Trophoblast cell (in vitro differentiated cells and primary cell): ENCODE data around the gene NPTX1.

Experiments
- DNase-seq, 2 donors: peaks; one replicate each; pipeline ENCODE4 v3.0.0-alpha.2; 2016
- H2AFZ ChIP-seq: 2 replicates; pipeline ENCODE4 v1.6.1; 2013; ENCODE audit warnings: low read length, moderate library complexity, mild to moderate bottlenecking; ENCODE audit not compliant: insufficient read depth, poor library complexity
- H2AK5ac ChIP-seq: 2 replicates; pipeline ENCODE4 v1.6.1; 2013; ENCODE audit warnings: mild to moderate bottlenecking, low read length
- H2BK120ac ChIP-seq: 2 replicates; pipeline ENCODE4 v1.6.1; 2013; ENCODE audit warnings: low read length, mild to moderate bottlenecking, moderate library complexity; ENCODE audit not compliant: insufficient read depth, poor library complexity
- H2BK12ac ChIP-seq: 2 replicates; pipeline ENCODE4 v1.6.1; 2013; ENCODE audit warnings: mild to moderate bottlenecking, low read length, moderate library complexity
- H2BK5ac ChIP-seq: 2 replicates; pipeline ENCODE4 v1.6.1; 2013; ENCODE audit warnings: low read length, low read depth, moderate library complexity, mild to moderate bottlenecking; ENCODE audit not compliant: poor library complexity
- H3K14ac ChIP-seq: 2 replicates; pipeline ENCODE4 v1.6.1; 2013; ENCODE audit warnings: mild to moderate bottlenecking, low read length
- H3K18ac ChIP-seq: 2 replicates; pipeline ENCODE4 v1.6.1; 2013; ENCODE audit warnings: mild to moderate bottlenecking, low read length
- H3K23ac ChIP-seq: 2 replicates; pipeline ENCODE4 v1.6.1; 2013; ENCODE audit warnings: low read length
- H3K27ac ChIP-seq: 2 replicates; pipeline ENCODE4 v1.5.1; 2013; ENCODE audit warnings: low read depth, mild to moderate bottlenecking, inconsistent platforms, low read length, moderate library complexity
- H3K27me3 ChIP-seq: 2 replicates; pipeline ENCODE4 v1.6.1; 2013; ENCODE audit warnings: inconsistent platforms, mild to moderate bottlenecking, low read length, moderate library complexity; ENCODE audit not compliant: insufficient read depth
- H3K36me3 ChIP-seq, 2 experiments: 1 replicate in 1 of 2; 2 replicates in 1 of 2; pipeline ENCODE4 v1.6.1; 2013; ENCODE audit warnings: low read length in 2 of 2, mild to moderate bottlenecking in 2 of 2, moderate library complexity in 1 of 2; ENCODE audit not compliant: insufficient read depth in 2 of 2, control insufficient read depth in 1 of 2
- H3K4ac ChIP-seq: 2 replicates; pipeline ENCODE4 v1.6.1; 2013; ENCODE audit warnings: low read depth, mild to moderate bottlenecking, low read length, moderate library complexity
- H3K4me1 ChIP-seq, 2 experiments: 1 replicate in 1 of 2; 2 replicates in 1 of 2; pipeline ENCODE4 v1.6.1; 2013; ENCODE audit warnings: low read length in 2 of 2, mild to moderate bottlenecking in 2 of 2, moderate library complexity in 1 of 2; ENCODE audit not compliant: insufficient read depth in 2 of 2, control insufficient read depth in 1 of 2
- H3K4me2 ChIP-seq: 2 replicates; pipeline ENCODE4 v1.6.1; 2013; ENCODE audit warnings: inconsistent platforms, mild to moderate bottlenecking, low read length, moderate library complexity
- H3K4me3 ChIP-seq: 2 replicates; pipeline ENCODE4 v1.5.1; 2013; ENCODE audit warnings: mild to moderate bottlenecking, low read depth, low read length, inconsistent platforms
- H3K79me1 ChIP-seq: one replicate; pipeline ENCODE4 v1.6.1; 2013; ENCODE audit warnings: low read length
- H3K79me2 ChIP-seq: 2 replicates; pipeline ENCODE4 v1.6.1; 2013; ENCODE audit warnings: low read length, mild to moderate bottlenecking; ENCODE audit not compliant: control insufficient read depth, insufficient read depth, poor library complexity
- H3K9ac ChIP-seq: 2 replicates; pipeline ENCODE4 v1.6.1; 2013; ENCODE audit warnings: mild to moderate bottlenecking, low read length
- H3K9me3 ChIP-seq: 2 replicates; pipeline ENCODE4 v1.6.1; 2013; ENCODE audit warnings: low read depth, mild to moderate bottlenecking, control low read depth, inconsistent platforms, low read length; ENCODE audit not compliant: insufficient read depth
- H4K12ac ChIP-seq: 2 replicates; pipeline ENCODE4 v1.6.1; 2013; ENCODE audit warnings: low read depth, mild to moderate bottlenecking, low read length, moderate library complexity
- H4K8ac ChIP-seq: 2 replicates; pipeline ENCODE4 v1.6.1; 2013; ENCODE audit warnings: low read depth, mild to moderate bottlenecking, low read length, moderate library complexity
- H4K91ac ChIP-seq: one replicate; pipeline ENCODE4 v1.6.1; 2013; ENCODE audit warnings: low read depth, mild to moderate bottlenecking, low read length, moderate library complexity
- whole genome bisulfite sequencing: extraction: QIAGEN DNeasy Blood & Tissue Kit; methylation state at CpG from one replicate; pipeline ENCODE4 v1.1.7; 2013; ENCODE audit warnings: missing lambda C conversion rate; ENCODE audit not compliant: insufficient read length, insufficient coverage; ENCODE audit errors: extremely low coverage; 5-methylcytosine and 5-hydroxymethylcytosine counted together

The NPTX1 gene

DNA sequence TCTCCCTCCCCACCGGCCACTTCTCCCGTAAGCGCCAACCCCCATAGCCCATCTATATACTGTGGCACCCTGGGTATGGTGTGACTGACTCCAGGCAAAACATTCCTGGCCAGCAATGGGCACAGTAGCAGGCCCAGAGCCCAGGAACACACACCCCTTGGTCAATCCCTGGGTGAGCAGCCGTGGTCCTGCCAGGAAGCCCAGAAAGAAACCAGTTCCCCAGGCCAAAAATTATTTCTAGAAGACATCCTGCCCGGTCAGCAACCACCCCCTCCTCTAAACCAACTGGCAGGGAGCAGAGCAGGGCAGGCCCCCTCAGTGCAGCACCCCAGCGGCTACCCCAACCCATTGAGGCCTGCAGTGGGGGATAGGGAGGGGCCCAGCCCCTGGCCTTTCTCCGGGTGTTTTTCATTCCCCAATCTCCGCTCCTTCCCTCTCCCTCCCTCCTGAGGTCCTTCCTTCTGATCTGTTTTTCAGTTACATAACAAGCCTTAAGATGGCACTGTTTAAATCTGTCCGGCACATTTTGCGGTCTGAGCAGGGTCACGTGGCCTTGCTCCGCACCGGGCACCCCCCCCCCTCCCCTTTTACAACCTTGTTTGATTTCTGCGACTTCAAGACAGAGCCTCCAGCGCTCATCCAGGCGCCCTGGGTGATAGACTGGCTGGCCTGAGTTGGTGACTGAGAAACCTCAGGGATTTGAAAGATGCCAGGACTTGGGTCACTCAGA is 2.0 kb downstream of the NPTX1 start:
- DNase-seq = no peak
- Histone ChIP-seq H4K8ac (no peak overlapping the region), H3K27me3 (peaks cover 67% of the 10 kb centered on the region), H3K18ac (no peak overlapping the region), H3K23ac (no peak overlapping the region), H3K4me1 (peaks cover 3 to 4% of the 10 kb centered on the region in 2 experiments), H3K4ac (no peak overlapping the region), H2AFZ (no peak overlapping the region), H3K4me2 (no peak overlapping the region), H3K27ac (no peak overlapping the region), H2AK5ac (no peak overlapping the region), H2BK5ac (no peak overlapping the region), H3K9ac (no peak overlapping the region), H4K91ac (no peak overlapping the region), H3K4me3 (no peak overlapping the region), H3K9me3 (peaks cover 9% of the 10 kb centered on the region), H4K12ac (no peak overlapping the region), H2BK12ac (no peak overlapping the region), H3K79me2 (no peaks in the 10 kb centered on the region), H3K14ac (no peak overlapping the region), H2BK120ac (no peak overlapping the region), H3K79me1 (no peaks in the 10 kb centered on the region), H3K36me3 (no peaks in the 10 kb centered on the region)
- no CpG with 5 or more reads among the region's 16 CpGs for WGBS

DNA sequence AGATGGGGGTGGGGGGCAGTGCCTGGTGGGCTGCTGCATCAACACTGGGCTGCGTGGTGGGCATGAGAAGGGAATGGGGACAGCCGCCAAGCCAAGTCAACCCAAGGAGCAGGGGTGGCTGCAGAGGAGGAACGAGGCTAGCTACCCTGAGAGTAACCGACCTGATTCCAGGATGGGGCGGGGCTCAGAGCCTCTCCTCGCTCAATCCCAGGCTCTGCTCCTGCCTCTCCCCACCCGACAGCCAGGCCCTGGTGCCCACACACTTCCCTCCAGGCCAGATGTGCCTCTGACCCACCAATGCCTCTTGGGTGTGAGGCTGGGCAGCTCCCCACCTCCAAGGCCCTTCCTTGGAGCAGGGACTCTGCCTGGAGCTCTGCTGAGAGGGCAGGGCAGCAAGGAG is 2.7 kb downstream of the NPTX1 start:
- H3K18ac ChIP-seq = no peak overlapping the region
- WGBS = no CpG with 5 or more reads among the region's 7 CpGs
- H2BK12ac ChIP-seq = no peak overlapping the region
- no peak overlapping the region for H3K14ac ChIP-seq
- no peak overlapping the region for H2AK5ac ChIP-seq
- H4K8ac ChIP-seq = no peak overlapping the region
- H3K79me1 ChIP-seq = no peaks in the 10 kb centered on the region
- H3K27me3 ChIP-seq = peaks cover 60% of the 10 kb centered on the region
- H3K4me2 ChIP-seq = no peak overlapping the region
- H3K36me3 ChIP-seq = no peaks in the 10 kb centered on the region
- peaks cover 3 to 4% of the 10 kb centered on the region in 2 experiments for H3K4me1 ChIP-seq
- peaks cover 7% of the 10 kb centered on the region for H3K9me3 ChIP-seq
- H2BK120ac ChIP-seq = no peak overlapping the region
- no peak overlapping the region for H3K23ac ChIP-seq
- no peak overlapping the region for H4K12ac ChIP-seq
- H3K9ac ChIP-seq = no peak overlapping the region
- H2AFZ ChIP-seq = no peak overlapping the region
- H3K4ac ChIP-seq = no peak overlapping the region
- no peak for DNase-seq
- H2BK5ac ChIP-seq = no peak overlapping the region
- no peaks in the 10 kb centered on the region for H3K79me2 ChIP-seq
- no peak overlapping the region for H3K27ac ChIP-seq
- no peak overlapping the region for H4K91ac ChIP-seq
- H3K4me3 ChIP-seq = no peak overlapping the region

DNA sequence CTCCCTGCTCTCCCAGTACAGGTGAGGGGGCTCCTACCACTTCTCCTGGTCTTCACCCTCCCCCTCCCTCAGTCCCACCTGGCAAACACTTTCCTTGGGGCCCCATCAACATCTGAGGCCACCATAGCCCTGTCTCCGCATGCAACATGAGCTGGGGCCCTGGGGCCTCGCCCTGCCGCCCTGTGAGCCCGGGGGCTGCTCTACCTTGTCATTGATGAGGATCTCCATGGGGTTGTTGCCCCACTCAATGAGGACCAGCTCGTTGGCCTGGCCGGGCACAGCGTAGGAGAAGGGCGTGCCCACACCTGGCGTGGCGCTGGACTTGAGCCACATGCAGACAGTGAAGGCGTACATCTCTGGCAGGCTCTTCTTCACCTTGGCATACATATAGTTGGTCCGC is 3.4 kb downstream of the NPTX1 start:
- H3K23ac ChIP-seq = no peak overlapping the region
- H4K8ac ChIP-seq = no peak overlapping the region
- H2BK5ac ChIP-seq = no peak overlapping the region
- H2BK12ac ChIP-seq = no peak overlapping the region
- no peak overlapping the region for H3K14ac ChIP-seq
- H3K9ac ChIP-seq = no peak overlapping the region
- H4K12ac ChIP-seq = no peak overlapping the region
- no peak overlapping the region for H3K4me2 ChIP-seq
- H3K79me2 ChIP-seq = no peaks in the 10 kb centered on the region
- H4K91ac ChIP-seq = no peak overlapping the region
- H2AK5ac ChIP-seq = no peak overlapping the region
- WGBS = no CpG with 5 or more reads among the region's 12 CpGs
- H3K9me3 ChIP-seq = peaks cover 5% of the 10 kb centered on the region
- no peak overlapping the region for H3K4me3 ChIP-seq
- H3K18ac ChIP-seq = no peak overlapping the region
- H3K36me3 ChIP-seq = no peaks in the 10 kb centered on the region
- H3K79me1 ChIP-seq = no peaks in the 10 kb centered on the region
- no peak for DNase-seq
- H2AFZ ChIP-seq = no peak overlapping the region
- H3K27ac ChIP-seq = no peak overlapping the region
- no peak overlapping the region for H2BK120ac ChIP-seq
- peaks cover 53% of the 10 kb centered on the region for H3K27me3 ChIP-seq
- H3K4ac ChIP-seq = no peak overlapping the region
- H3K4me1 ChIP-seq = peaks cover 3 to 4% of the 10 kb centered on the region in 2 experiments

DNA sequence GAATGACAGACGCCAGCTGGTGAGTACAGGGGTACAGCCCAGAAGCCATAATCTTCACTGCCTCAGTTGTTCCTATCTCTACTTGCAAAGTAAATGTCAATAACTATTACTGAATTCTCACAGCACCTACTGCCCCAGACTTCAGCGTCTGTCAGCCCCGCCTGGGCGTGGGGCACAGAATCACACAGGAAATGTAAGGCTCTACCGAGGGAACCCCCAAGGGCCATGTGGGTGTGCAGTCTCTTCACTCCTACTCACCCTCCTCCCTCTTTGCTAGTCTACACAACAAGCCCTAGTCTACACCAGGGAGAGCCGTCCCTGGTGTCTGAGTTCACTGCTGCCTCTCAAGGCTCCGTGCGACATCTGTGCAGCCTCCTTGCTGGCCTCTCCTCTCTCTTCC is 4.5 kb downstream of the NPTX1 start:
- Histone ChIP-seq H3K18ac (no peak overlapping the region), H4K91ac (no peak overlapping the region), H3K23ac (no peak overlapping the region), H3K79me2 (no peaks in the 10 kb centered on the region), H2AK5ac (no peak overlapping the region), H2BK12ac (no peak overlapping the region), H3K4me2 (no peak overlapping the region), H2BK120ac (no peak overlapping the region), H3K14ac (no peak overlapping the region), H2BK5ac (no peak overlapping the region), H3K27ac (no peak overlapping the region), H3K4me3 (no peak overlapping the region), H3K4me1 (peaks cover 0 to 4% of the 10 kb centered on the region in 2 experiments), H2AFZ (no peak overlapping the region), H3K27me3 (peaks cover 43% of the 10 kb centered on the region), H3K36me3 (no peaks in the 10 kb centered on the region), H3K79me1 (no peaks in the 10 kb centered on the region), H3K9ac (no peak overlapping the region), H3K9me3 (peaks cover 5% of the 10 kb centered on the region), H4K12ac (no peak overlapping the region), H3K4ac (no peak overlapping the region), H4K8ac (no peak overlapping the region)
- no CpG with 5 or more reads among the region's 8 CpGs for WGBS
- no peak for DNase-seq
